ENCODE results near the gene APC2. TPM values are rescaled to one million over a fixed set of nuclear protein-coding genes. Genes with fewer than 3 reads are reported as not detected.

APC2 gene
- total and polyA plus RNA-seq, 8 donors: 0.06 to 1.4 (median 0.68) TPM

DNA sequence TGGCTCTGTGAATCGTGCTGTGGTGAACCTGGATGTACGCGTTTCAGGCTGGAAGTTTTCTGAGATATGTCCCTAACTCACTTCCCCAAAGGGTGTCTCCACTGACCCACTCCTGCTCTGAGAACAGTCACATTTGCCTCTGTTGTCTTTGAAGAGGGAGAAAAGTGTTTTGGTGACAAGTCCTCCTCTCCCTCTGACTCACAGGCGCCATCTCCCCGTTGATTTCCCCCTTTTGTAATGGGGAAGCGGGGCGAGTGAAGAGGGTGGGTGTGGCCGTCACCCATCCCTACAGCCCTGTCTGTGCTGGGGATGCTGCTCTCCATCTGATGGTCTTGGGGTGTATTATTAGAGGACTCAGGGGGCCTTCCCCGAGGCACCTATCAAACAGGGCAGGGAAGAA lies 9.6 kb downstream of the APC2 start:
- H3K4me3 ChIP-seq: no peak overlapping the region
- intact Hi-C loops (cut with DNase I): no loop called here
- DNase-seq (no peak), ATAC-seq (no peak)
- H3K27ac ChIP-seq: no peak overlapping the region
- H3K4me1 ChIP-seq: peaks cover 0 to 18% of the 10 kb centered on the region in 2 donors
- TF ChIP-seq, protein P1, sequence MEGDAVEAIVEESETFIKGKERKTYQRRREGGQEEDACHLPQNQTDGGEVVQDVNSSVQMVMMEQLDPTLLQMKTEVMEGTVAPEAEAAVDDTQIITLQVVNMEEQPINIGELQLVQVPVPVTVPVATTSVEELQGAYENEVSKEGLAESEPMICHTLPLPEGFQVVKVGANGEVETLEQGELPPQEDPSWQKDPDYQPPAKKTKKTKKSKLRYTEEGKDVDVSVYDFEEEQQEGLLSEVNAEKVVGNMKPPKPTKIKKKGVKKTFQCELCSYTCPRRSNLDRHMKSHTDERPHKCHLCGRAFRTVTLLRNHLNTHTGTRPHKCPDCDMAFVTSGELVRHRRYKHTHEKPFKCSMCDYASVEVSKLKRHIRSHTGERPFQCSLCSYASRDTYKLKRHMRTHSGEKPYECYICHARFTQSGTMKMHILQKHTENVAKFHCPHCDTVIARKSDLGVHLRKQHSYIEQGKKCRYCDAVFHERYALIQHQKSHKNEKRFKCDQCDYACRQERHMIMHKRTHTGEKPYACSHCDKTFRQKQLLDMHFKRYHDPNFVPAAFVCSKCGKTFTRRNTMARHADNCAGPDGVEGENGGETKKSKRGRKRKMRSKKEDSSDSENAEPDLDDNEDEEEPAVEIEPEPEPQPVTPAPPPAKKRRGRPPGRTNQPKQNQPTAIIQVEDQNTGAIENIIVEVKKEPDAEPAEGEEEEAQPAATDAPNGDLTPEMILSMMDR (IDR thresholded peaks at IDR 0.05): no peak
- H3K36me3 ChIP-seq: peaks cover 0 to 14% of the 10 kb centered on the region in 2 donors
- peaks cover 30 to 57% of the 10 kb centered on the region in 2 donors for H3K27me3 ChIP-seq
- no peaks in the 10 kb centered on the region for H3K9me3 ChIP-seq

DNA sequence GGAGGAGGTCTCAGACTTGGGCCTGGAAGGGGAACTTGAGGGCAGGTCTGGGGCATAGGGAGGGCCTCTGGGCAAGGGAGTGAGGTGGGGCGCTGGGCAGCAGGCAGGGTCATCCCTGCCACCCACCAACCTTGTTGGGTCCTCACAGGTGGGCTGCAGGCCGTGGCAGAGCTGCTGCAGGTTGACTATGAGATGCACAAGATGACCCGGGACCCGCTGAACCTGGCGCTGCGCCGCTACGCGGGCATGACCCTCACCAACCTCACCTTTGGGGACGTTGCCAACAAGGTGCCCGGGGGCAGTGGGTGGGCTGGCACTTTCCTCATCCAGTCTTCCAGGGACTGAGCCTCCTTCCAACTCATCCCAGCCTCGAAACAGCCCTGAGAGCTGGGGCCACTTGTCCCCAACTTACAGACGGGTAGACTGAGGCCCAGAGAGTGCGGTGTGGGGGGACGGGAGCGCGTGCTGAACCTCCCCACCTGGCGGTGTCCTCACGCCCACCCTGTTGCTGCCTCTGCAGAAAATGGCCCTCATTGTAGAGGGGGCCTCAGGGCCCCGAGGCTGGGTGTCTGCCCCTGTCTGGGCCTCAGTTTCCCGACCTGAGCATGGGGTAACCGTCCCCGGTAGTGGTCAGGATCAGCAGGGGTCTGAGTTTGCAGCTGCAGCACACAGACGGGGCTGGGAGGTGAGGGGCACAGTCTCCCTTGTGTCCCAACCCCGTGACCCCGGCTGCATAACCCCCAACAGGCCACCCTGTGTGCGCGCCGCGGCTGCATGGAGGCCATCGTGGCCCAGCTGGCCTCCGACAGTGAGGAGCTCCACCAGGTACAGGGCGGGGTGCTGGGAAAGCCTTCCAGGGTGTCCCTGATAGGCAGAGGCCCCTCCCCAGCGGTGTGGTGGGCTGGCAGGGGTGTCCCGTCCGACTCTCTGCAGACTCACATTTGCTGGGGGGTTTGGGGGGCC lies 10.4 kb downstream of the APC2 start:
- Histone ChIP-seq H3K27ac (no peak overlapping the region), H3K27me3 (peaks cover 34 to 57% of the 10 kb centered on the region in 2 donors), H3K4me1 (peaks cover 0 to 18% of the 10 kb centered on the region in 2 donors), H3K9me3 (no peaks in the 10 kb centered on the region), H3K36me3 (peaks cover 0 to 14% of the 10 kb centered on the region in 2 donors), H3K4me3 (no peak overlapping the region)
- no peak for DNase-seq
- TF ChIP-seq, protein P1 (IDR thresholded peaks at IDR 0.05): no peak
- no peak for ATAC-seq
- intact Hi-C loops (cut with DNase I): no loop called here

DNA sequence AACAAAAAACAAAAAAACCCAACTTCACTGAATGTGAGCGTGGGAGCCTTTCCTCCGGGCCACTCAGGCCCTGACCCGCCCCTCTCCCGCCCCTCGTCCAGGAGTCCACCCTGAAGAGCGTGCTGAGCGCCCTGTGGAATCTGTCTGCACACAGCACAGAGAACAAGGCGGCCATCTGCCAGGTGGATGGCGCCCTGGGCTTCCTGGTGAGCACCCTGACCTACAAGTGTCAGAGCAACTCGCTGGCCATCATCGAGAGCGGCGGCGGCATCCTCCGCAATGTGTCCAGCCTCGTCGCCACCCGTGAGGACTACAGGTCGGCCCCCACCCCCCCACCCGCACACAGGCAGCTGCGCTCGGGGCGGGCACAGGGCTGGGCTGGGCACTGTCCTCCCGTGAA lies 11.9 kb downstream of the APC2 start:
- peaks cover 0 to 14% of the 10 kb centered on the region in 2 donors for H3K36me3 ChIP-seq
- H3K27me3 ChIP-seq: peaks cover 36 to 57% of the 10 kb centered on the region in 2 donors
- H3K4me3 ChIP-seq: no peak overlapping the region
- peak in 1 of 4 donors; percentile 80 for DNase-seq
- peaks cover 0 to 20% of the 10 kb centered on the region in 2 donors for H3K4me1 ChIP-seq
- TF ChIP-seq, protein P1 (IDR thresholded peaks at IDR 0.05): no peak
- H3K9me3 ChIP-seq: no peaks in the 10 kb centered on the region
- intact Hi-C loops (cut with DNase I): no loop called here
- no peak overlapping the region for H3K27ac ChIP-seq
- ATAC-seq: no peak

DNA sequence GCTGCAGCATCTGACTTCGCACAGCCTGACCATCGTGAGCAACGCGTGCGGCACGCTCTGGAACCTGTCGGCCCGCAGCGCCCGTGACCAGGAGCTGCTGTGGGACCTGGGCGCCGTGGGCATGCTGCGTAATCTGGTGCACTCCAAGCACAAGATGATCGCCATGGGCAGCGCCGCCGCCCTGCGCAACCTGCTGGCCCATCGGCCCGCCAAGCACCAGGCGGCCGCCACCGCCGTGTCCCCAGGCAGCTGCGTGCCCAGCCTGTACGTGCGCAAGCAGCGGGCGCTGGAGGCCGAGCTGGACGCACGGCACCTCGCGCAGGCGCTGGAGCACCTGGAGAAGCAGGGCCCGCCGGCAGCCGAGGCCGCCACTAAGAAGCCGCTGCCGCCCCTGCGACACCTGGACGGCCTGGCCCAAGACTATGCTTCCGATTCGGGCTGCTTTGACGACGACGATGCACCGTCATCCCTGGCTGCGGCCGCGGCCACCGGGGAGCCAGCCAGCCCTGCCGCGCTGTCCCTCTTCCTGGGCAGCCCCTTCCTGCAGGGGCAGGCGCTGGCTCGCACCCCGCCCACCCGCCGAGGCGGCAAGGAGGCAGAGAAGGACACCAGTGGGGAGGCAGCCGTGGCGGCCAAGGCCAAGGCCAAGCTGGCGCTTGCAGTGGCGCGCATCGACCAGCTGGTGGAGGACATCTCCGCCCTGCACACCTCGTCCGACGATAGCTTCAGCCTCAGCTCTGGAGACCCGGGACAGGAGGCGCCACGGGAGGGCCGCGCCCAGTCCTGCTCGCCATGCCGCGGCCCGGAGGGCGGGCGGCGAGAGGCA lies 15.5 kb downstream of the APC2 start:
- Histone ChIP-seq H3K4me1 (peaks cover 21 to 55% of the 10 kb centered on the region in 2 donors), H3K27ac (no peak overlapping the region), H3K27me3 (peaks cover 55 to 66% of the 10 kb centered on the region in 2 donors), H3K36me3 (peaks cover 0 to 8% of the 10 kb centered on the region in 2 donors), H3K4me3 (no peak overlapping the region), H3K9me3 (no peaks in the 10 kb centered on the region)
- ATAC-seq: peak; percentile 79
- intact Hi-C loops (cut with DNase I): no loop called here
- TF ChIP-seq, protein P1 (IDR thresholded peaks at IDR 0.05): peak; percentile 29 to 60
- peak in 1 of 4 donors; percentile 85 for DNase-seq
